ENCODE results near the gene SLC6A19. TPM values are rescaled to one million over a fixed set of nuclear protein-coding genes. Genes with fewer than 3 reads are reported as not detected.
"Not testable (repeated sequence)": the region's sequence is repeated elsewhere in the genome, so short reads cannot be mapped to it uniquely, and the experiment has no call there.

The SLC6A19 gene
- total RNA-seq, 4 donors from 2014 or later, result under 0.01 TPM; not detected in 3

DNA sequence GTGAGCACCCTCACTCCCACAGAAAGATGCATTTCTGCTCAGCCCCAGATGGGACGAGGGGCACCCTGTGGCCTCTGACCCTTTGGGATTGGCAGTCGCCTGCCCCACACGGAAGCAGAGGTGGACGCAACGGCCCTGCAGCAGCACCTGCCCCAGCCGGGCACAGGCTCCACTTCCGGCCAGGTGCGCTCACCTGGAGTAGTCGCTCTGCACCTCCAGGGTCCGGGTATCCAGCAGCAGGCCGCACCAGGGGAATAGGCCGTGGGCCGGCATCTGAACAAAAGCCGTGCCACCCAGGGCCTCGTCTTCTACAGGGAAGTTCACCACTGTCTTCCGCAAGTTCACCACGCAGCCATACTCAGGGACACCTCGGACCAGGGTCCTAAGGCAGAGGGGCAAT, 62.8 kb downstream of the SLC6A19 start:
- WGBS, 2 donors, result 95 to 96% methylated on average over 7 to 18 of the region's 18 CpGs
- H3K36me3 ChIP-seq, result no peaks in the 10 kb centered on the region
- no peak for DNase-seq (ENCODE audit: low spot score in 2 of 2)
- no peak overlapping the region for H3K27ac ChIP-seq
- no peaks in the 10 kb centered on the region for H3K27me3 ChIP-seq
- no peaks in the 10 kb centered on the region for H3K4me1 ChIP-seq
- H3K4me3 ChIP-seq, result no peak overlapping the region
- H3K9me3 ChIP-seq, result peaks cover 0 to 61% (median 0%) of the 10 kb centered on the region in 4 donors
- no peak for TF ChIP-seq CTCF (IDR thresholded peaks at IDR 0.05)
- no peak for TF ChIP-seq POLR2A (IDR thresholded peaks at IDR 0.05)
- TF ChIP-seq EP300 (IDR thresholded peaks at IDR 0.05), result no peak

DNA sequence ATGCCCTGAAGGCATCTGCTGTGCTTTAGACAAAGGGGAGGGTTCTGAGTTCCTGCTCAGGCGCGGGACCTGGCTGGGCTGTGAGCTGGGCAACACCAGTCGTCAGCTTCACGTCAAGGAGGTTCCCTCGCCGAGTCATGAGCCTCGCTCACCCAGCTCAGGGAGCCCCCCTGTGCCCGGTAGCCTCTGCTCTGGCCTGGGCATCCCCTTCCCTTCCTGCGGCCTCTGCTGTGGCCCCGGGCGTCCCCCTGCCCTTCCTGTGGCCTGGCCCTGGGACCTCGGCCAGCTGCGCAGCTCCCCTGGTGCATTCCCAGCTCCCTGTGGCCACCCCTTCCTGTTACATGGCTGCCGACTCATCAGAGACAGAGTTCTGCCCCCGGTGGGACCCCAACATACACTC, 63.6 kb downstream of the SLC6A19 start:
- Histone ChIP-seq H3K9me3 (peaks cover 0 to 56% (median 0%) of the 10 kb centered on the region in 4 donors), H3K4me1 (no peaks in the 10 kb centered on the region), H3K36me3 (no peaks in the 10 kb centered on the region), H3K27me3 (no peaks in the 10 kb centered on the region), H3K27ac (no peak overlapping the region), H3K4me3 (no peak overlapping the region)
- TF ChIP-seq EP300 (IDR thresholded peaks at IDR 0.05) (no peak), CTCF (IDR thresholded peaks at IDR 0.05) (no peak), POLR2A (IDR thresholded peaks at IDR 0.05) (no peak)
- no peak for DNase-seq (ENCODE audit: low spot score in 2 of 2)
- WGBS, 2 donors, result 71 to 74% methylated on average over 15 of the region's 15 CpGs

GRCh38 chr5:1265461-1266455, 64.4 kb downstream of the SLC6A19 start:
- no peaks in the 10 kb centered on the region for H3K4me1 ChIP-seq
- no peak overlapping the region for H3K4me3 ChIP-seq
- no peak for TF ChIP-seq POLR2A (IDR thresholded peaks at IDR 0.05)
- TF ChIP-seq EP300 (IDR thresholded peaks at IDR 0.05), result no peak
- TF ChIP-seq CTCF (IDR thresholded peaks at IDR 0.05), result no peak
- H3K36me3 ChIP-seq, result no peaks in the 10 kb centered on the region
- no peak overlapping the region for H3K27ac ChIP-seq
- peaks cover 0 to 52% (median 0%) of the 10 kb centered on the region in 4 donors for H3K9me3 ChIP-seq
- 86% methylated on average over 37 to 39 of the region's 40 CpGs for WGBS, 2 donors
- DNase-seq (ENCODE audit: low spot score in 2 of 2), result no peak
- no peaks in the 10 kb centered on the region for H3K27me3 ChIP-seq

DNA sequence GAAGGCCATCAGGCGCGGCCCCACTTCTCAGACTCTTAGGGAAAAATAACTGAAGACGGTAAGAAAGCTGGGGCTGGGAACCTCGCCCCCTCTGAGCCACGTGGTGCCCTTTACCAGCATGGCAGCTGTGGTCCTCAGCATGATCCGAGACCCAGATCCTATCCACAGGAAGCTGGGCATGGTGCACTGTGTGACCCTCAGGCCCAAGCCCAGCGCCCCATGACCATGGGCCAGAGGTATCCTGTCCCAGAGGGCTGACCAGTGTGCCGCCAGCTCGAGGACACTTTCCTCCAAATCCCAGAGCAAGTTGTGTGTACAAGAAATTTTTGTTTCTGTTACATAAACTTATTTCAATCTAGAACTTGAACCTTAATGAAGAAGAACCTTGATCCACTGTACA, 65.4 kb downstream of the SLC6A19 start:
- H3K27me3 ChIP-seq, result no peaks in the 10 kb centered on the region
- peaks cover 0 to 44% (median 0%) of the 10 kb centered on the region in 4 donors for H3K9me3 ChIP-seq
- no peaks in the 10 kb centered on the region for H3K36me3 ChIP-seq
- TF ChIP-seq EP300 (IDR thresholded peaks at IDR 0.05) (no peak), POLR2A (IDR thresholded peaks at IDR 0.05) (no peak), CTCF (IDR thresholded peaks at IDR 0.05) (no peak)
- no peak for DNase-seq (ENCODE audit: low spot score in 2 of 2)
- H3K4me3 ChIP-seq, result no peak overlapping the region
- H3K4me1 ChIP-seq, result no peaks in the 10 kb centered on the region
- no peak overlapping the region for H3K27ac ChIP-seq
- 87 to 90% methylated on average over 9 of the region's 9 CpGs for WGBS, 2 donors

GRCh38 chr5:1267464-1267863, 66.1 kb downstream of the SLC6A19 start:
- not testable (repeated sequence) for DNase-seq (ENCODE audit: low spot score in 2 of 2); H3K27me3 ChIP-seq; H3K4me3 ChIP-seq; H3K36me3 ChIP-seq; H3K4me1 ChIP-seq; H3K27ac ChIP-seq
- 94 to 97% methylated on average over 5 of the region's 5 CpGs for WGBS, 2 donors
- peaks cover 0 to 37% (median 0%) of the 10 kb centered on the region in 4 donors for H3K9me3 ChIP-seq

All from tibial nerve (tissue), 4 donors.